Endothelial cell of umbilical vein (primary cell): ENCODE measurements around the gene KIF17. TPM values are rescaled to one million over a fixed set of nuclear protein-coding genes. Genes with fewer than 3 reads are reported as not detected.
"Not testable (repeated sequence)": the region's sequence is repeated elsewhere in the genome, so short reads cannot be mapped to it uniquely, and the experiment has no call there.

Source experiments
- BruUV-seq: library from RNA; stranded (reverse); fragments of 400-500 nt; replicated peaks from 2 replicates; lab custom pipeline; 2021; lab: Mats Ljungman, UMichigan
- CTCF ChIA-PET: fragments of 300-600, 350-600 bp; sonication (Branson Sonifier 250); formaldehyde crosslinking; loops from one replicate; lab custom pipeline; 2021; ENCODE audit warnings: antibody characterized with exemption, inconsistent platforms; lab: Charles Lee
- POLR2A ChIA-PET: fragments of 300-600, 350-600 bp; sonication (Branson Sonifier 250); formaldehyde crosslinking; loops from one replicate; lab custom pipeline; 2021; ENCODE audit warnings: antibody characterized with exemption, inconsistent platforms; lab: Charles Lee
- DNase-seq: peaks from one replicate; pipeline ENCODE4 v3.0.0-alpha.2; 2011; ENCODE audit warnings: low read depth, low spot score
- FAIRE-seq: peaks from 2 replicates; lab custom pipeline; 2011; peaks lifted over from hg19 to GRCh38; lab: Jason Lieb, UNC
- H2AFZ ChIP-seq: 2 replicates; pipeline ENCODE4 v1.6.0; 2012; ENCODE audit warnings: low read depth, low read length, control low read depth, inconsistent platforms
- H3K27ac ChIP-seq: 2 replicates; pipeline ENCODE4 v1.5.1; 2011; ENCODE audit warnings: low read depth, mild to moderate bottlenecking, control low read depth, low read length, moderate library complexity; ENCODE audit not compliant: insufficient read depth
- H3K27me3 ChIP-seq, 2 experiments: 2 replicates each; pipeline versions ENCODE4 v1.6.0 to v1.6.1; 2011; ENCODE audit warnings: low read length in 2 of 2, mixed read lengths in 1 of 2; ENCODE audit not compliant: control insufficient read depth in 2 of 2, insufficient read depth in 2 of 2
- H3K36me3 ChIP-seq, 2 experiments: 2 replicates in 1 of 2; 3 replicates in 1 of 2; pipeline ENCODE4 v1.5.1; 2011; ENCODE audit warnings: low read length in 2 of 2, mild to moderate bottlenecking in 1 of 2, moderate library complexity in 1 of 2; ENCODE audit not compliant: control insufficient read depth in 2 of 2, insufficient read depth in 2 of 2; ENCODE audit errors: extremely low read depth in 1 of 2
- H3K4me1 ChIP-seq: 3 replicates; pipeline ENCODE4 v1.5.1; 2011; ENCODE audit warnings: mild to moderate bottlenecking, low read length; ENCODE audit not compliant: control insufficient read depth, insufficient read depth; ENCODE audit errors: extremely low read depth
- H3K4me2 ChIP-seq: 2 replicates; pipeline ENCODE4 v1.6.1; 2011; ENCODE audit warnings: low read length, control low read depth, mixed read lengths; ENCODE audit not compliant: insufficient read depth
- H3K4me3 ChIP-seq, 3 experiments: fragments of 200-600 bp in 1 of 3; sonication (generic), shearing (Covaris generic) in 1 of 3; replicated peaks in 1 of 3; 2 replicates each; pipeline ENCODE4 v1.5.1; 2011 to 2016; ENCODE audit warnings: control low read depth in 3 of 3, low read length in 3 of 3, mild to moderate bottlenecking in 2 of 3, inconsistent platforms in 1 of 3, low read depth in 1 of 3, moderate library complexity in 1 of 3; ENCODE audit not compliant: insufficient read depth in 1 of 3
- H3K79me2 ChIP-seq: 2 replicates; pipeline ENCODE4 v1.6.0; 2012; ENCODE audit warnings: low read length, inconsistent platforms; ENCODE audit not compliant: control insufficient read depth, insufficient read depth
- H3K9ac ChIP-seq: replicated peaks from 2 replicates; pipeline ENCODE3; 2011; ENCODE audit warnings: low read length, control low read depth; ENCODE audit not compliant: insufficient read depth; ENCODE audit errors: extremely low read depth
- H3K9me1 ChIP-seq: replicated peaks from 3 replicates; pipeline ENCODE4 v1.6.0; 2011; ENCODE audit warnings: mild to moderate bottlenecking, low read length; ENCODE audit not compliant: control insufficient read depth, insufficient read depth; ENCODE audit errors: extremely low read depth
- H3K9me3 ChIP-seq: replicated peaks from 2 replicates; pipeline ENCODE4 v1.5.1; 2012; ENCODE audit warnings: low read length, inconsistent platforms; ENCODE audit not compliant: control insufficient read depth, insufficient read depth
- H4K20me1 ChIP-seq: replicated peaks from 2 replicates; pipeline ENCODE3; 2011; ENCODE audit warnings: mild to moderate bottlenecking, low read length; ENCODE audit not compliant: control insufficient read depth, insufficient read depth; ENCODE audit errors: extremely low read depth
- POLR2AphosphoS5 ChIP-seq: IDR thresholded peaks from 2 replicates; pipeline ENCODE4 v1.6.1; 2012; ENCODE audit warnings: low read depth, mild to moderate bottlenecking, control low read depth, low read length, moderate library complexity; ENCODE audit not compliant: insufficient read depth
- dilution Hi-C: fragments of 300-500 bp; cut with MboI; formaldehyde crosslinking; loops from one replicate; pipeline ENCODE4 v1.15.0; 2019; ENCODE audit warnings: low sequenced_read_pairs; ENCODE audit not compliant: extremely low pct_ligation_motif_present
- intact Hi-C: fragments of 100-400 bp; cut with micrococcal nuclease; formaldehyde crosslinking; loops from one replicate; pipeline ENCODE4 v1.10.0; 2022
- polyA plus RNA-seq, 4 experiments: library from polyadenylated mRNA; depleted of rRNA in 3 of 4; stranded (reverse) in 3 of 4; unstranded in 1 of 4; fragments of >200 nt; gene quantifications; 2 replicates each; pipeline versions ENCODE4 v1.2.1 to v1.2.3, GENCODE V29; 2011 to 2012; ENCODE audit warnings: missing spikeins in 1 of 4
- total RNA-seq: library from RNA; stranded (reverse); gene quantifications from 2 replicates; pipeline ENCODE4 v1.2.3, GENCODE V29; 2021

KIF17 gene
- total and polyA plus RNA-seq, 2 donors (not counting 3 experiments of a cell fraction or from before 2014, with no cell fraction given): 1.1 to 1.5 TPM

DNA sequence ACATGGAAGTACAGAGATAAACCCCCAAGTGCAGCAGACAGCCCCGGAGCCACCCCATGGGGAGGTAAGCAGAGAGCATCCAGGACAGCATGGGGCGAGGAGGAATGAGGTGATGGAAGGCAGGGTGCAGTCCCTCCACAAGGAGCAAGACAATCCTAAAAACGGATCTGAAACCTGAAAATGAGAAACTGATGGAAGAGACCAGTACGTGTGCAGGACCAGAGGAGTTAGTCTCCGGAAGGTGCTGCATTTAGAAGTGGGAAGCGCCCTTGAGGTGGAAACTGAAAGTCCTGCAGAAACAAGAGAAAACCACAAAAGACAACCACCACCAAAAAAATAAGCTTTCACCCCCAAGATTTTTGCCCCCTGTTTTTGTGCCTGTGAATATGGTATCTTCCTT, 39.2 kb downstream of the KIF17 start:
- no TSS peak for BruUV-seq
- CTCF ChIA-PET: no interaction called here

GRCh38 chr1:20673626-20674025, 44.2 kb downstream of the KIF17 start:
- H3K27ac ChIP-seq, H3K79me2 ChIP-seq, POLR2A ChIA-PET, H3K36me3 ChIP-seq, FAIRE-seq, dilution Hi-C loops, H3K9me1 ChIP-seq, intact Hi-C loops, H3K4me2 ChIP-seq, DNase-seq, BruUV-seq, H3K9ac ChIP-seq, H3K4me1 ChIP-seq, H4K20me1 ChIP-seq, H2AFZ ChIP-seq, H3K27me3 ChIP-seq, H3K9me3 ChIP-seq, H3K4me3 ChIP-seq: not testable (repeated sequence)
- CTCF ChIA-PET: interaction anchor here (1.7 kb wide), 1 partner anchor 522 kb away, joined by 4 read pairs; no protein-coding TSS in a partner anchor

More for the DNA sequence above, 39.2 kb downstream of the KIF17 start:
- H2AFZ ChIP-seq: no peak overlapping the region
- no peak overlapping the region for H3K4me3 ChIP-seq
- no peaks in the 10 kb centered on the region for H3K4me1 ChIP-seq
- FAIRE-seq (no peak), DNase-seq (no peak)
- H3K79me2 ChIP-seq: no peaks in the 10 kb centered on the region
- H3K27ac ChIP-seq: no peak overlapping the region
- H3K4me2 ChIP-seq: no peak overlapping the region
- H3K27me3 ChIP-seq: peaks cover 0 to 4% of the 10 kb centered on the region in 2 experiments
- H3K9me1 ChIP-seq: no peaks in the 10 kb centered on the region
- no peaks in the 10 kb centered on the region for H3K9me3 ChIP-seq
- TF ChIP-seq POLR2AphosphoS5: no peak
- no peaks in the 10 kb centered on the region for H4K20me1 ChIP-seq
- H3K36me3 ChIP-seq: no peaks in the 10 kb centered on the region
- no peak overlapping the region for H3K9ac ChIP-seq
- dilution Hi-C loops (no loop called here), intact Hi-C loops (no loop called here)
- POLR2A ChIA-PET: no interaction called here
